Heart left ventricle (tissue), 16 donors: ENCODE data around the gene UBASH3A. TPM values are rescaled to one million over a fixed set of nuclear protein-coding genes. Genes with fewer than 3 reads are reported as not detected.
A peak's percentile ranks its signal among the peaks of the same experiment; 100 is the strongest.

ENCODE experiments used
- ATAC-seq, 4 donors: fragments of 200-7000 bp; cut with Tn5 transposase; one replicate each; pipeline ENCODE4 v1.9.1; 2020 to 2022; ENCODE audit warnings: moderate library complexity in 4 of 4, mild to moderate bottlenecking in 3 of 4, moderate number of reproducible peaks in 1 of 4
- DNase-seq, 5 donors: peaks; one replicate each; pipeline ENCODE4 v3.0.0-alpha.2; 2020
- H3K27ac ChIP-seq, 12 donors: fragments of 200-600 bp; sonication (generic) in 4 of 12; one replicate each; pipeline versions ENCODE4 v1.5.0 to v1.8.0; 2016 to 2022; ENCODE audit warnings: mild to moderate bottlenecking in 2 of 12
- H3K27me3 ChIP-seq, 9 donors: fragments of 200-600 bp; sonication (generic) in 2 of 9; one replicate each; pipeline versions ENCODE4 v1.5.1 to v1.8.0; 2016 to 2022; ENCODE audit warnings: mild to moderate bottlenecking in 3 of 9
- H3K36me3 ChIP-seq, 9 donors: fragments of 200-600 bp; sonication (generic) in 2 of 9; one replicate each; pipeline versions ENCODE4 v1.5.0 to v1.8.0; 2018 to 2022; ENCODE audit warnings: mild to moderate bottlenecking in 2 of 9
- H3K4me1 ChIP-seq, 12 donors: fragments of 200-600 bp; sonication (generic) in 4 of 12; one replicate each; pipeline versions ENCODE4 v1.5.0 to v1.8.0; 2016 to 2022; ENCODE audit warnings: mild to moderate bottlenecking in 3 of 12
- H3K4me3 ChIP-seq, 12 donors: fragments of 200-600 bp; sonication (generic) in 4 of 12; one replicate each; pipeline versions ENCODE4 v1.5.0 to v1.8.0; 2017 to 2022; ENCODE audit warnings: mild to moderate bottlenecking in 9 of 12, moderate library complexity in 4 of 12
- H3K9me3 ChIP-seq, 12 donors: fragments of 200-600 bp; sonication (generic) in 4 of 12; one replicate each; pipeline versions ENCODE4 v1.5.0 to v1.8.0; 2016 to 2022; ENCODE audit warnings: mild to moderate bottlenecking in 1 of 12
- CTCF ChIP-seq, 12 donors: fragments of 200-600 bp; sonication (generic) in 4 of 12; IDR thresholded peaks; one replicate each; pipeline versions ENCODE4 v1.5.0 to v1.8.0; 2018 to 2022; ENCODE audit warnings: antibody characterized with exemption in 12 of 12, mild to moderate bottlenecking in 5 of 12
- POLR2A ChIP-seq, 2 donors: fragments of 450-650 bp; IDR thresholded peaks; one replicate each; pipeline ENCODE4 v1.6.1; 2017; ENCODE audit warnings: antibody characterized with exemption in 2 of 2, mild to moderate bottlenecking in 2 of 2, moderate library complexity in 2 of 2
- WGBS, 4 donors: extraction: QIAGEN DNeasy Blood & Tissue Kit in 2 of 4; methylation state at CpG; one replicate each; pipeline versions ENCODE4 v1.1.5 to v1.1.7; 2013 to 2018; 5-methylcytosine and 5-hydroxymethylcytosine counted together
- intact Hi-C, 10 donors: fragments of 100-400 bp; cut with DNase I; formaldehyde crosslinking; loops; one replicate each; pipeline versions ENCODE4 v1.11.1 to v1.14.2; 2022
- polyA plus RNA-seq, 2 donors: library from polyadenylated mRNA; stranded (reverse); fragments of 200-250 nt; gene quantifications; one replicate each; pipeline ENCODE4 v1.2.3, GENCODE V29; 2013
- total RNA-seq, 9 donors: library from RNA; depleted of rRNA in 2 of 9; stranded (reverse); fragments of >200 nt in 2 of 9; fragmentation: NEBNext Ultra II Directional in 3 of 9; extraction: Animal tissue kit (Norgen Biotek cat#: 25700) in 3 of 9; gene quantifications; one replicate each; pipeline versions ENCODE4 v1.1.0 to v1.2.4, GENCODE V29; 2016 to 2023
- donor health status: ischemic (EF 13 %, LVEDD 7.1; RV severe dilation, severe dysfunction).
- donor health status: healthy with polysubstance abuse.
- donor health status: DM: no; HTN: yes; CAD: no.
- donor health status: DM: no; HTN: no; CAD: no.
- donor health status: ischemic (EF 25% LVEDD 6.9; RV normal size, moderate dysfunction).
- donor health status: ischemic (EF 25% LVEDD 5.7; RV mildly dilated, moderate dysfunction).
- donor health status: healthy.
- donor health status: DM: yes; HTN: yes; CAD: no.
- donor health status: ischemic (EF 35%, LVEDD 5.7; RV mildly dilated, moderate dysfunction).
- donor health status: nonischemic (EF 11% LVEDD 7.7; RV severe dilation, severe dysfunction).
- donor health status: DM: yes; HTN: yes; CAD: no.
- donor health status: PGD.
- donor health status: ischemic (EF 29% LVEDD 5.4; RV normal size, mild dysfunction).
- donor health status: nonischemic (EF 23%, LVEDD 6.1; RV moderate dilation, normal function).

UBASH3A gene
- total and polyA plus RNA-seq, 11 donors = 0.04 to 2.4 (median 0.47) TPM; not detected in 7

GRCh38 chr21:42476388-42477331 is 73.0 kb downstream of the UBASH3A start:
- H3K4me1 ChIP-seq = no peaks in the 10 kb centered on the region
- peaks cover 0 to 3% (median 0%) of the 10 kb centered on the region in 9 donors for H3K27me3 ChIP-seq
- WGBS, 4 donors = 85 to 89% (median 88%) methylated on average over 24 to 25 of the region's 25 CpGs
- DNase-seq (peak in 1 of 5 donors; percentile 12), ATAC-seq (no peak)
- H3K27ac ChIP-seq = no peak overlapping the region
- no peaks in the 10 kb centered on the region for H3K36me3 ChIP-seq
- no peak for TF ChIP-seq CTCF (IDR thresholded peaks at IDR 0.05)
- no peak for TF ChIP-seq POLR2A (IDR thresholded peaks at IDR 0.05)
- H3K9me3 ChIP-seq = no peaks in the 10 kb centered on the region
- intact Hi-C loops = no loop called here
- no peak overlapping the region for H3K4me3 ChIP-seq

- DNase-seq (no peak), ATAC-seq (no peak)
- Histone ChIP-seq H3K4me3 (no peak overlapping the region), H3K27me3 (peaks cover 0 to 3% (median 0%) of the 10 kb centered on the region in 9 donors), H3K4me1 (no peaks in the 10 kb centered on the region), H3K36me3 (no peaks in the 10 kb centered on the region), H3K27ac (no peak overlapping the region), H3K9me3 (no peaks in the 10 kb centered on the region)
- no peak for TF ChIP-seq CTCF (IDR thresholded peaks at IDR 0.05)
- no peak for TF ChIP-seq POLR2A (IDR thresholded peaks at IDR 0.05)
- 82 to 88% (median 85%) methylated on average over 7 of the region's 7 CpGs for WGBS, 4 donors
- intact Hi-C loops = no loop called here
These were observed 74.8 kb downstream of the UBASH3A start for GRCh38 chr21:42478504-42478903.

- intact Hi-C loops = no loop called here
- no peak for ATAC-seq
- no peak for DNase-seq
- Histone ChIP-seq H3K27ac (no peak overlapping the region), H3K36me3 (no peaks in the 10 kb centered on the region), H3K4me1 (no peaks in the 10 kb centered on the region), H3K9me3 (no peaks in the 10 kb centered on the region), H3K27me3 (peaks cover 0 to 3% (median 0%) of the 10 kb centered on the region in 9 donors), H3K4me3 (no peak overlapping the region)
- WGBS, 4 donors = 64 to 74% (median 69%) methylated on average over 5 of the region's 5 CpGs
- TF ChIP-seq POLR2A (IDR thresholded peaks at IDR 0.05) (no peak), CTCF (IDR thresholded peaks at IDR 0.05) (no peak)
These were observed 75.9 kb downstream of the UBASH3A start for GRCh38 chr21:42479582-42479981.

- 86 to 88% (median 87%) methylated on average over 10 of the region's 10 CpGs for WGBS, 4 donors
- TF ChIP-seq POLR2A (IDR thresholded peaks at IDR 0.05) (no peak), CTCF (IDR thresholded peaks at IDR 0.05) (no peak)
- no peaks in the 10 kb centered on the region for H3K36me3 ChIP-seq
- H3K4me1 ChIP-seq = no peaks in the 10 kb centered on the region
- ATAC-seq (no peak), DNase-seq (no peak)
- H3K4me3 ChIP-seq = no peak overlapping the region
- peaks cover 0 to 3% (median 0%) of the 10 kb centered on the region in 9 donors for H3K27me3 ChIP-seq
- intact Hi-C loops = loop anchor here in 1 of 10 donors (10.0 kb wide), 1 partner anchor 234 kb away; no protein-coding TSS in a partner anchor
- H3K27ac ChIP-seq = no peak overlapping the region
- no peaks in the 10 kb centered on the region for H3K9me3 ChIP-seq
These were observed 77.0 kb downstream of the UBASH3A start for GRCh38 chr21:42480736-42481135.
